IMR-90 (cell line): ENCODE results near the gene TECTA.

Source experiments
- CEBPB ChIP-seq: IDR thresholded peaks from 2 replicates; pipeline ENCODE4 v1.6.1; 2012; ENCODE audit warnings: low read depth, low read length, improper control_type of control experiment
- MAZ ChIP-seq: IDR thresholded peaks from 2 replicates; pipeline ENCODE4 v1.6.1; 2012; ENCODE audit warnings: low read depth, mild to moderate bottlenecking, low read length, improper control_type of control experiment, moderate library complexity, borderline replicate concordance
- POLR2A ChIP-seq: IDR thresholded peaks from 2 replicates; pipeline ENCODE4 v1.6.1; 2012; ENCODE audit warnings: mild to moderate bottlenecking, low read depth, low read length
- RAD21 ChIP-seq: IDR thresholded peaks from 2 replicates; pipeline ENCODE4 v1.6.1; 2012; ENCODE audit warnings: low read length, improper control_type of control experiment
- RFX5 ChIP-seq: IDR thresholded peaks from 2 replicates; pipeline ENCODE4 v1.8.0; 2012; ENCODE audit warnings: low read depth, mild to moderate bottlenecking, low read length, moderate library complexity
- SMC3 ChIP-seq: fragments of 150-350 bp; IDR thresholded peaks from 2 replicates; pipeline ENCODE4 v1.6.1; 2016; ENCODE audit warnings: low read depth, mild to moderate bottlenecking, antibody characterized with exemption, low read length, moderate library complexity
- TF ChIP-seq, protein P1 (sequence below): conservative IDR thresholded peaks from 2 replicates; pipeline ENCODE4 v1.5.1; 2012; ENCODE audit warnings: mild to moderate bottlenecking, low read depth, low read length, improper control_type of control experiment
- TF ChIP-seq, protein P2 (sequence below): fragments of 150-350 bp; IDR thresholded peaks from 2 replicates; pipeline ENCODE4 v1.6.1; 2016; ENCODE audit warnings: low read depth, mild to moderate bottlenecking, low read length, moderate library complexity, borderline replicate concordance

DNA sequence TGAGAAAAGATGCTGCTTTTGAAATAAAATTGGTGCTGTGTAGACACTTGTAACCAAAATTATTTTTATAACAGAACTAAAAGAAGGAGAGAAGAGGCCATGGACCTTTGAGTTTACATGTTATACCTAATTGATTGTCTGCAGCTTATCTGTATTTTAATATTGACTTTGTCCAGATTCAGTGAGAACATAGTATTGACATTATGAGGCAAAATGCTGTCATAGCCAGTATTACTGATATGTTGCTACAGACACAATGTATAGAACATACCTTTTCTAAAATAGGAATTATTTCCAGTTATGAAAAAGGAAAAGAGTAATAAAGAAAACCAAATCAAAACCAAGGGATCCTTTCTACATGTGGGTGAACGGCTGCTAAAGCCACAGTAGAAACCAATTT, 11.5 kb upstream of the TECTA start:
- TF ChIP-seq, protein P1, sequence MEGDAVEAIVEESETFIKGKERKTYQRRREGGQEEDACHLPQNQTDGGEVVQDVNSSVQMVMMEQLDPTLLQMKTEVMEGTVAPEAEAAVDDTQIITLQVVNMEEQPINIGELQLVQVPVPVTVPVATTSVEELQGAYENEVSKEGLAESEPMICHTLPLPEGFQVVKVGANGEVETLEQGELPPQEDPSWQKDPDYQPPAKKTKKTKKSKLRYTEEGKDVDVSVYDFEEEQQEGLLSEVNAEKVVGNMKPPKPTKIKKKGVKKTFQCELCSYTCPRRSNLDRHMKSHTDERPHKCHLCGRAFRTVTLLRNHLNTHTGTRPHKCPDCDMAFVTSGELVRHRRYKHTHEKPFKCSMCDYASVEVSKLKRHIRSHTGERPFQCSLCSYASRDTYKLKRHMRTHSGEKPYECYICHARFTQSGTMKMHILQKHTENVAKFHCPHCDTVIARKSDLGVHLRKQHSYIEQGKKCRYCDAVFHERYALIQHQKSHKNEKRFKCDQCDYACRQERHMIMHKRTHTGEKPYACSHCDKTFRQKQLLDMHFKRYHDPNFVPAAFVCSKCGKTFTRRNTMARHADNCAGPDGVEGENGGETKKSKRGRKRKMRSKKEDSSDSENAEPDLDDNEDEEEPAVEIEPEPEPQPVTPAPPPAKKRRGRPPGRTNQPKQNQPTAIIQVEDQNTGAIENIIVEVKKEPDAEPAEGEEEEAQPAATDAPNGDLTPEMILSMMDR: no peak
- TF ChIP-seq, protein P2, sequence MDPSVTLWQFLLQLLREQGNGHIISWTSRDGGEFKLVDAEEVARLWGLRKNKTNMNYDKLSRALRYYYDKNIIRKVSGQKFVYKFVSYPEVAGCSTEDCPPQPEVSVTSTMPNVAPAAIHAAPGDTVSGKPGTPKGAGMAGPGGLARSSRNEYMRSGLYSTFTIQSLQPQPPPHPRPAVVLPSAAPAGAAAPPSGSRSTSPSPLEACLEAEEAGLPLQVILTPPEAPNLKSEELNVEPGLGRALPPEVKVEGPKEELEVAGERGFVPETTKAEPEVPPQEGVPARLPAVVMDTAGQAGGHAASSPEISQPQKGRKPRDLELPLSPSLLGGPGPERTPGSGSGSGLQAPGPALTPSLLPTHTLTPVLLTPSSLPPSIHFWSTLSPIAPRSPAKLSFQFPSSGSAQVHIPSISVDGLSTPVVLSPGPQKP: no peak
- TF ChIP-seq SMC3 (no peak), CEBPB (no peak), POLR2A (no peak), MAZ (no peak), RAD21 (no peak), RFX5 (no peak)
